ENCODE results near the gene CPA5.

CPA5 gene

GRCh38 chr7:130344271-130344866 is at the start of gene CPA5:
Gene CPA5 (plus strand): TSS chr7:130344816. CDS start chr7:130346486, 1,670 bp downstream.
- no peak for DNase-seq (ENCODE audit: low read depth)
- TF ChIP-seq CTCF (IDR thresholded peaks at IDR 0.05; ENCODE audit: low read length, missing control alignments), result no peak
- H3K4me3 ChIP-seq (replicated peaks; ENCODE audit: low read depth, low read length), result no peak within 1 kb of the TSS

DNA sequence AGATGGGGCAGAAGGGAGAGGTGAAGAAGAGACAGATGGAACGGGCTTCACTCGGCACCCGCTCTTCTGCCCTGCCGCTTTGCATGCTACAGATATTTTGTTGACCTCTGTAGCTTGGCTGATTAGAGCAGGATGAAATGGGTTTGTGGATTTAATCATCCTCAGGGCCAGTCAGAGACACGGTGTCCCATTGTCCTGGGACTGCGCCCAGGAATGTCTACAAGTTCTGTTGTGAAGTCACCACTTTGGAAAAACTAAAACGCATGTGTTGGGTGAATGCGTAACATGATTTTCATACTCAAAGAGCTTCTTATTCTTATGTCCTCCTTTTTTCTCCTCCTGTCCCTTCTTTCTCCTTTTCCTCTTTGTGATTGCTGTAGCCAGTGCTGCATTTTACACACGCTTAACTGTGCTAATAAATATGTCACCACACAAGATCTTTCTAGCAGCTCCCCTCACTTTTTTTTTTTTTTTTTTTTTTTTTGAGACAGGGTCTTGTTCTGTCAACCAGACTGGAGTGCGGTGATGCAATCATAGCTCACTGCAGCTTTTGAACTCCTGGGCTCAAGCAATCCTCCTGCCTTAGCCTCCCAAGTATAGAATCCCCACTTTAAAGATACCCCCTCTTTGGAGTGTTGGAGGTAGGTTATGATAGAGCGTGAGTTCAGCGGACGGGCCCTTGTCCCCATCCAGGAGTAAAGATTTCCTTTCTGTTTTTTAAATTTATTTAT is 48.2 kb upstream of the CPA5 start:
- DNase-seq (ENCODE audit: low read depth), result no peak
- TF ChIP-seq CTCF (IDR thresholded peaks at IDR 0.05; ENCODE audit: low read length, missing control alignments), result no peak
- H3K4me3 ChIP-seq (replicated peaks; ENCODE audit: low read depth, low read length), result no peak overlapping the region

DNA sequence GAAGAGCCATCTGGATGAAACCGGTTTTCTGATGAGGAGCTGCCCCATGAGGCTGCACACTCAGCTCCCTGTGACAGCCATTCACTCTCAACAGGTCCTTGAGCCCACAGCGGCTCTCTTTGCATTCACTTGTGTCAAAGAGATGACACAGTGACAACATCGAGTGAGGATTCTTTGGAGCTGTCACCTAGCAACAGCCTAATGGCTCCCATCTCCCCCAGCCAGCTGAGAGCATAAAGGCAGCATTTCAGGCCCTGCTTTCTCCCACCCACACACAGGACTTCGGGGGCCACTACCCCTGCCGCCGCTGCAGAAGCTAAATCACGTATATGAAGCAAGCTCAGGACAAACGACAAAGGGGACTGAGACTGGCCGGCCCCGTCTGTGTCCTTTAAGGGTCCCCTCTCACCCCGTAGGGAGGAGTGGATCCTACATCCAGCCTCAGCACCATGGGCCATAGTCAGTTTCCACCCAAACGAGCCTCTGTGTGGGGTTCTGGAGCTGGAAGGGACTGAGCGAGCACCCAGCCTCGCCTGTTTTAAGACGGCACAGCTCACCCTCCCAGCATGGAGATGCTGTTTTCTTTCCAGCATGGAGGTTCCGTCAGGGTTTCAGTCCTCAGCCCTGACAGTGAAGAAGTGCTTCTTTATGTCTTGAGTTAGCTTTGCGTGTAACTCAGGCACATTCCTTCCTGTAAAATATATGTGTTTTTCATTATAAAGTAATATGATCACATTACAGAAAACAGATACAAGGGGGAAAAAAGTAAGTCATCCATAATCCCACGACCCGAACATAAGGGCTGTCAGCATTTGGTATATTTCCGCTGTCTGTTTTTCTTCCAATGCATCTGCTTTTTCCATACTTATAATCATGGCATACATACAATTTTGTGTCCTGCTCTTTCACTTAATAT is 46.7 kb upstream of the CPA5 start:
- no peak for TF ChIP-seq CTCF (IDR thresholded peaks at IDR 0.05; ENCODE audit: low read length, missing control alignments)
- no peak overlapping the region for H3K4me3 ChIP-seq (replicated peaks; ENCODE audit: low read depth, low read length)
- no peak for DNase-seq (ENCODE audit: low read depth)

GRCh38 chr7:130298544-130299326 is 45.9 kb upstream of the CPA5 start:
- no peak overlapping the region for H3K4me3 ChIP-seq (replicated peaks; ENCODE audit: low read depth, low read length)
- DNase-seq (ENCODE audit: low read depth), result no peak
- TF ChIP-seq CTCF (IDR thresholded peaks at IDR 0.05; ENCODE audit: low read length, missing control alignments), result no peak

DNA sequence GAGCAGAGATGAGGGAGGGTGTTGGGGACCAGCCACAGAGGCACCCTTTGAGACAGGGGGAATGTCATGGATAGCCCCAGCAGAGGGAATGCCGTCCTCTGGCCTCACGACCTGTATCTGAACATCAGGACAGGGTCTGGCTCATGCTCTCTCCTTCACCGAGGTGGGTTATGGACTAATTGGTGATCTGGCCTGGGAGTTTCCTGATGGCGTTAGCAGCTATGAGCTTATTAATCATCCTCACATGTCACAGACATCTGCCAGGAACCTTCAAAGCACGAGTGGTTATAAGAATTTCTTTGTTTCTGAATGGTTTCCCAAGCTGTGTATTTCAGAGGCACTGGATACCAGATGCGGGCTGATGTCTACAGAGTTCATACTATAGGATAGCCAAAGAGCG is 44.8 kb upstream of the CPA5 start:
- H3K4me3 ChIP-seq (replicated peaks; ENCODE audit: low read depth, low read length), result no peak overlapping the region
- DNase-seq (ENCODE audit: low read depth), result no peak
- no peak for TF ChIP-seq CTCF (IDR thresholded peaks at IDR 0.05; ENCODE audit: low read length, missing control alignments)

DNA sequence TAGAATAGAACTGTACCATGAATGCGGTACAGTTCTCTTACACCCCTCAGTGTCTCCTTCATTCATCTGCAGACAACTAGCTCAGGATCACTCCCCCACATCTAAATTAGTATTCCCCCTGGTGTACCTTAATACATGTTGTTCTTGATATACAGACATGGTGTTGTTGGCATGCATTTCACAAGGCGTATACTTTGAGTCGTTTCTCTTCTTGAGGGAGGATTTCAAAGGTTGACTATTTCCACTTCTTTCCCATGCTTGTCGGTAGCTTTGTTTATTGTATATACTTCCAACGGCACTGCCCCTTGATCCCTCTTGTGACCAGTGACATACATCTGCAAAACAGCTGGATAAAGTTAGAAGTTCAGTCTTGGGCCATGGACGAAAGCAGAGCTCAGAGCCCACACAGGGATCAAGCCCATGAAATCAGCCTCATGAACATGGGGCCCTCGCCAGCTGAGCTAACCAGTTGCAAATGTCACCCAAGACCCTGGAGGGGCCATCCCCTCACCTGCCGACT is 43.1 kb upstream of the CPA5 start:
- DNase-seq (ENCODE audit: low read depth), result no peak
- no peak overlapping the region for H3K4me3 ChIP-seq (replicated peaks; ENCODE audit: low read depth, low read length)
- TF ChIP-seq CTCF (IDR thresholded peaks at IDR 0.05; ENCODE audit: low read length, missing control alignments), result no peak
